Stimulated activated CD4-positive, alpha-beta T cell treated with anti-CD3 and anti-CD28 coated beads, Interleukin-1b, Interleukin-23, amount 100 ng/mL, for 24 hours (primary cell): ENCODE data around the gene CDH23.

Experiments used
- DNase-seq, 4 experiments: peaks; one replicate each; pipeline ENCODE4 v3.0.0-alpha.2; 2020; ENCODE audit warnings: low read depth in 4 of 4, low spot score in 1 of 4

CDH23 gene

DNA sequence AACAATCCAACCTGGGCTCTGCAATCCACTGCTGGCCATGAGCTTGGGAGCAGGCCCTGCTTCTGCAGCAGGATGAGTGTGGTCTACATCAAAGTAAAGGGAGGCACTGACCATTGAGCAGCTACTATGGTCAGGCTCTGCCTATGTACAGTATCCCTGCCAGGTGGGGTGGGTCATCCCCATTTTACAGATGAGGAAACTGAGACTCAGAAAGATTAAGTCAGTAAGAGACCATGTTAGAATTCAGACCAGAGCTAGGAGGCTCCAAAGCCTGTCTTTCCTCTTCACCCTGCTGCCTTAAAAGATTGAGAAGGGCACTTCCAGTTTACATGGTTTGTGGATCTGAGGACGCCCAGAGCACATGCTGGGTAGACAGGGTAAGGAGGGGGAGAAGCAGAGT is 27.1 kb upstream of the CDH23 start:
- DNase-seq: no peak

DNA sequence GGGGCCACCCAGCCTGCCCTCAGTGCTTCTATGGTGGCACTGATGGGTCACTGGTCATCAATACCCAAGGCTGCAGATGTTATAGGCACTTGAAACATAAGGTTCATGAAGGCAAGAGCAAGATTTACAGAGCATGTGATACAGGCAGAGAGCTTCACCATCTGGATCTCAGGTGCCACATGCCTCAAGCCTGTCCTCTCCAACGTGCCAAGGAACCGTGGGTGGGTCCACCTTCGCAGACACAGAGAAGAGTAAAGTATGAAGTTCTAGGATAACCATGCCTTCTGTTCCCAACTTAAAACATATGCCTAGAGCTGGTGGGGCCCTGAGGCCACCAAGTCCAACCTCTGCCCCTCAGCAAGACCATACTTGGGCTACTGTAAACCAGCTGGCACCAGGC is 26.7 kb upstream of the CDH23 start:
- no peak for DNase-seq

DNA sequence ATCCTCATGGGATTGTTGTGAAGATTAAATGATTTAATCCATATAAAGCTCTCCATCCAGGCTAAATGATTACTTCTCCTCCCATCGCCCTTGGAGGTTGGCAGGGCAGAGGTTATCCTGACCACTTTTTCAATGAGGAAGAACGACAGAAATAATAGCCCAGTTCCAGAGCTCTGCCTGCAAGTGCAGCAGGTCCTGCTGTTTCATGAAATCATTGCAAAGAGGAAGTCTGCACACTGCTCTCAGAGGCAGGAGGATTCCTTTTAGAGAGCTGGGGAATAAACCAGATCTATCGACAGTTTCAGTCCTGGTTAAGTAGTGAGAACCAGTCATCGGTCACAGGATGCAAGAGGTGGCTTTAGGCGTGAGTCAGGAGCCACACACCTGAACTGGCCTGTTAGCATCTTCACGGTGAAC is 25.0 kb upstream of the CDH23 start:
- no peak for DNase-seq

DNA sequence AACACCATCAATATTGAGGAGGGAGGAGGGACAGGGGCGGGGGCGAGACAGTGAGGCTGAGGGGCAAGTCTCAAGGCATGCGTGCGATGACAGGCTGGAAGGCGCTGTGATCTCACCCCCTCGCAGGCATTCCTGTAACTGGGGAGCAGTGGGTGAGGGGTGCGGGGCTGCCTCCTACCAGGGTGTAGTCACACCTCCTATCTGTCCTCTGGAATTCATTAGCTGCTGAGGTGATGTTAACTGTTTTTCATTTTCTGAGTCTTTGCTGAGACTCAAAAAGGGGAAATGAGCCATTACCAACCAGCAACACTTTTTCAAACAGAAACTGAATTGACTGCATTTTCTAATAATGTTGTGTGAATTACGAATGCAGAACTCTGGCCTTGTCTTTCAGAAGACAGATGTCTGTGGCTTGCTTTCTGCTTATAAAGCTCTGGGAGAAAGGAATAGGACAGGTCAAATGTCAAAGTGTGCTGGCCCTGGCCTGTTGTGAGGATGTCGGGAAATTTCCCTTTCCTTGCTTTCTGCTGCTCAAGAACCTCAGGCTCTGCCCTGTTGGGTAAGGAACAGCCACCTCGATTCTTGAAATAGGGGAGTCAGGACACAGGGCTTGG is 23.7 kb upstream of the CDH23 start:
- DNase-seq: no peak

DNA sequence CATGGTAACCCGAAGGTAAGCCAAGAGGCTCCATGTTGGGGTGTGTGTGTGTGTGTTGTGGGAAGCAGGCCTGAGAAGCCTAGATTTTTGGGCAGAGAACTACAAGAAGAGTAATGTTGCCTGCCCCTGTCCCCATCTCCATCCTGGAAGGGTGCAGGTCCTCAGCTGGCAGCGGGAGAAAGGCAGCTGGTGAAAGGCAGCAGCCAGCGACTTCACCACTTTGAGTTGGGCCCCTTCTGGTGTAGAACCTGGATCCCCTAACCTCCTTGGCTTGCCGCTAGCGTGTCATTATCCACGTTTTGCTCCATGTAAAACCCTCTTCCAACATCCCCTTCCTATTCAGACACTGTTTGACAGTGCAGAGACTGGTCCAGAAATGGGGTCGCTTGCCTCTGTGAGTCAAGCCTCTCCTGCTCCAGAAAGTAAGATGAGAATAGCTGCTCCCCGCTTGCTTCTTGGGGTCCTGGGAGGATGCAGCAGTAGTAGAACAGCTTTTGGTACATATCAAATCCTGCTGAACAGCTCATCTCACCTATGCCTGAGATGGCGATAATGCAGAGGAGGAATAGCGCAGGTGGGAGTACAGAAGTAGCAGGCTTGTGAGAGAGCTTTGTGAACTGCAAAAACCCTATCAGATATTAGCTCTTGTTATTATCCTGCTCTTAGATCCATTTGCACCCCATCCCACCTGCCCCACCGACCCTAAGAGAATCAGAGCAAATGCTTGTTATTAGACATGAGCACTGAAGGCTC is 22.1 kb upstream of the CDH23 start:
- DNase-seq: no peak

DNA sequence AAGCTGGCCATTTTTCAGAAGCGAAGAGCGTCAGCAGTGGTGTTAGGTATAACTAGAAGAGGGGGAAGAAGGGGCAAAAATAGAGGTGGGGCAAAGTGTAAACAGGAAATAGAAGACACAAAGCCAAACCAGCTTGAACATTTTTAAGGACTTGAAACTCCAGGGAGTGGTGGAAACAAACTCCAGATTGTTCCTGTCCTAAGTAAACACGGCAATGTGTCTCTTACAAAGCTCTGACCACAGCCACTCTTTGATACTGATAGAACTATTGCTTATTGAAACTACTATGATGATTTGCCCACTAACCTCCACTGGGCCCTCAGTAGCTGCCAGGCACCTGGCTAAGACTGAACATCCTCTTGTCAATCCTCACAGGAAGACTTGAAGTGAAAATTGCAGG is 20.8 kb upstream of the CDH23 start:
- no peak for DNase-seq

DNA sequence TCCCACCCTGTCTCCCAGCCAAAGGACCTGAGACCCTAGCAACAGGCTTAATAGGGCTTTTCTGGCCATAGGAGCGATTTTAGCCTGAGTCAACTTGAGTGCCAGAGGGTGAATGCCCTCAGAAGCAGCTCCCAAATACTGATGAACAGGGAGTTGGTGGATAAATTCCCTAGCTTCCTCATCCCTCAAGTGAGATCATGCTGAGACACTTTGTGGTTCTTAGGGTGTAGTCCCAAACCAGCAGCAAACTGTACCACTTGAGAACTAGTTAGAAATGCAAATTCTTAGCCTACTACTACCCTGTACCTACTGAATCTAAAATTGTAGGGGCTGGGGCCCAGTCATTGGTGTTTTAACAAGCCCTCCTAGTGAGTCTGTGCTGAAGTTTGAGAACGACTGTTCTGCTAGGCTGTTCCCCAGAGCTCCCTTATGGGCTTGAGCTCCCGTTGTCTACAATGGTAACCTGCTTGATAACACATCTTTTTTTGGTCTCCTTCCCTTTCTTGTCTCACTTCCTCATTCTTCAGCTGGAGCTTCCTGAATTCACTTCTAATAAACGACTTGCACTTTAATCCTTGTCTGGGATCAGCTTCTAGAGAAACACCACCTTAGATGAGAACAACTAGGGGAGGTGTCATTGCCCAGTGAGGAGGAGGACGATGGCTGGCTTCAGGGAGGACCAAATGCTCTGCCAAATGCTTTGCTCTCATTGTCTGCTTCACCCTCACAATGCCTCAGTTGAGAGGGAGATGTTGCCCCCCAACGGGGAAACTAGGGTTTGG is 18.2 kb upstream of the CDH23 start:
- DNase-seq: no peak

DNA sequence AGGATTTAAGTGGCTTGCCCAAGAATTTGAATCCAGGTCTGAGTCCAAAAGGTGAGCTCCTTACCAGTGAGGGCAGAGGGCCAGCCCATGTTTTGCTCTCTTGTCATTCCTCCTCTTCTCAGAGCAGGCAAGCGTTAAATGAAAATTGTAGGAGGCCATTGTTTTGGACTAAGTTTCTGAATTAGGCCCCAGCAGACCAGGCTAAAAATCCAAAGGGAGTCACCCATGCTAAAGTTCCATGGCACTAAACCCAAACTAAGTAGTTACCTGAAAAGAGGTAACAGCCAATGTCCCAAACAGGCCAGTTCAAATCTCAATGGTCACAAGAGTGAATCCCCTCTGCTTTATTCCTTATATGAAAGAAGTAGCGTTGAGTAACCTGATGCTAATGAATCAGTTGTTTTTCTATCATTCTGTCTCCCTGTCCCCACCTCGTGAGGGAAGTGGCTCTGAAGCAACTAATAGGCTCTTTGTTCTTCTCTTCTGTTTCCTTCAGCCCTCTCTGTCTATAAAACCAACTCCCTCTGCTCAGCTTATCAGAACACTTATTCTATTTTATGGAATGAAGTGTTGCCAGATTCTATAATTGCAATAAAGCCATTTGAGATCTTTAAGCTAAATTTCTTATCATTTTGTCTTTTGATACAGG is 17.5 kb upstream of the CDH23 start:
- DNase-seq: no peak

DNA sequence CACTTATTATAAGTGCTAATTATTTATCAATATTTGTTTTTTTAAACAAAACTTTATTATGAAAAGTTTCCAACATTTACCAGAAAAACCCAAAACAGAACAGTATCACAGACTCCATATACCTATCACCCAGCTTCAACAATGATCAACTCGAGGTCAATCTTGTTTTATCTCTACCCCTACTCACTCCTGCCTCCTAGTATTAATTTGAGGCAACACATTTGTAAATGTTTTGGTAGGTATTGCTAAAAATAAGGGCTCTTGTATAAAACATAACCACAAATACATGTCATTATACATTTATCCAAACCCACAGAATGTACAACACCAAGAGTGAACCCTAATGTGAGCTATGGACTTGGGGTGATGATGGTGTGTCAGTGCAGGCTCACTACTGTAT is 15.9 kb upstream of the CDH23 start:
- DNase-seq: no peak

DNA sequence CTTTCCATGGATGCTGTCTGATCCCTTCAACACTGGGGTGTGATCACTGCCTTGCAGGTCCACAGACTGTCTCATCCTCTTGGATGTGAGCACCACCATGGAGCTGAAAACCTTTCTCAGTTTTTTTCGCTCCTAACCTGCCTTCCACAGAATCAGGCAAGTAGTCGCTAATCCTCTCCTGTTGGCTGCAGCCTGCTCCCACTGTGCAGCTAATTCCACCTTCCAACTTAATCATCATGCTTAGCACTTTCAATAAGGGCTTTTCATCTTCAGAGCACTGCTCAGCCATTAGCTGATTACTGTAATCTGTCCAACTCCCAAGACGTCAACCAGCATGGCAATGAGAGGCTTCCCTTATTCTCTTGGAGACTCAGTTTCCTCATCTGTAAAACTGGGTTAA is 15.1 kb upstream of the CDH23 start:
- no peak for DNase-seq

DNA sequence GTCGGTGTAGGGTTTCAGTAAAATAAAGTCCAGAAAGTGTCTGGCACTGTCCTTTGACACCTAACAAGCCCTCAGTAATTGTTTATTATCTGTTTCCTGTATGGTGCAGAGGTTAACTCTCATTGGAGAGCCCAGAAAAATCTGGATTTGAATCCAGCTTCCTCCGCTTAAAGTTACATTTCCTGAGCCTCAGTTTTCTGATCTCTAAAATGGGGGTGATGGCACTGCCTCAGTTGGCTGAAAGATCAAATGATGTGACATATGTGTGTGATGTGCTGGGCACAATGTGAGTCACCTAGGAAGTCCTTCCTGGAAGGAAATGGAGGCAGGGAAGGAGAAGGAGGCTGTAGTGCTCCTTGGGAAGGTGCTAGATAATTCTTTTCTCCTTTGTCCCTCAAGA is 14.7 kb upstream of the CDH23 start:
- no peak for DNase-seq

DNA sequence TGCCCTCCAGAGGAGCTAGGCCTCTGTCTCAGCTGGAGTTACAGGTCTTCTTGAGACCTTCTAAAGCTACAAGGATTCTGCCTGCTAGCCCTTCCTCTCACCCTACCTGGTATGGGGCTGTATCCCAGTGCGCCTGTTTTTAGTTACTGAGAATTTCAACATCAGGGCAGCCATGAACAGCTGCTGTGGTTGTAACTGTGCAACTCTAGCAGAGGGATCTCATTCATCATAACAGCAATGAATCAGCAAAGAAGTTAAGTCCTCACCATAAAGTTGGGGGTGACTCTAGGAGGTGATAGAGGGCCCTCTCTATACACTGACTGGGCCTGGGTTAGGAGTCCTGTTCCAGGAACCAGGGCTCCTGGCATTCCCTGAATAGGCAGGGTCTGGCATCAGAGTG is 14.0 kb upstream of the CDH23 start:
- DNase-seq: no peak

DNA sequence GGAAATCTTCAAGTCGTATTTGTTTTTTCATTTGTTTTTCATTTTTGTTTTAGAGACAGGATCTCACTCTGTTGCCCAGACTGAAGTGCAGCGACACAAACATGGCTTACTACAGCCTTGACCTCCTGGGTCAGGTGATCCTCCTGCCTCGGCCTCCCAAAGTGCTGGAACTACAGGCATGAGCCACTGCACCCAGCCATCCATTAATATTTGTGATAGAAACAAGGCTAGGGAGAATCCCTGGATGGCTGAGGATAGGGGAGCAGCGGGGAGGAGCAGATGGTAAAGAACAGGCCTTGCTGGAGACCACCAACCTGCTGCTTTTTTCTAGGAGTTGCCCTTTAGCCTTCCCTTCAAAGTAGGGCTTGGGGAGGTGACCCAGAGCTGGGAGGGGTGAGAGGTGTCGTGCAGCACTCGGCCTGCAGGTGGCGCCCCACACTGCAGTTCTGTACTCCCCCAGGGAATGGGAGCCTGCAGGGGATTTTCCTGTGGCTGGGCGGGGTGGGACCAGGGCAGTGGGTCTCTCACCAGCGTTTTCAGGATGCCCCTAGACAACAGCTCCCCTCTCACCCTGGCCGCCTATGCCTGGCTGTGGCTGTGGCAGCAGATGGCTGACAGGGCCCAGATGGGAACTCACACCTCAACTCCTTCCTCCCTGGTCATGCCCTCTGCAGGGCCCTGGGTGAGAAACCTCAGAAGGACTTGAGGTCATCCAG is 12.6 kb upstream of the CDH23 start:
- DNase-seq: peak; percentile 28 to 74 (median 65)

DNA sequence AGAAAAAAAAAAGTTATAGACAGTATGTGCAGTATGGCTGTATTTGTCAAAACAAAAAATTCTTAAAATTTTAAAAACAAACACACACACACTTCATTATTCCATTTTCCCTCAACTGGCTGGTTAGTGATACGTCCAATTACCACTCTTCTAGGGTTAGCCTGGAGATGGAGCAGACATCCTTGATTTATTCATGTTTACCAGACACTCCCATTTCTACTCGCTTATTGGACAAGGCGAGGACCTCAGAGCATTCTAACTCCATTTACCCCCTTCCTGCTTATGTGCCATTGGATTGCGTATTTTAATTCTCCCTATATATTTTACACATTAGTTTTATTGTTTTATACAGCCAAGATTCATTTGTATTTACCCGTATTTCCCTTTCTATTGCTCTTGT is 8.5 kb upstream of the CDH23 start:
- no peak for DNase-seq

DNA sequence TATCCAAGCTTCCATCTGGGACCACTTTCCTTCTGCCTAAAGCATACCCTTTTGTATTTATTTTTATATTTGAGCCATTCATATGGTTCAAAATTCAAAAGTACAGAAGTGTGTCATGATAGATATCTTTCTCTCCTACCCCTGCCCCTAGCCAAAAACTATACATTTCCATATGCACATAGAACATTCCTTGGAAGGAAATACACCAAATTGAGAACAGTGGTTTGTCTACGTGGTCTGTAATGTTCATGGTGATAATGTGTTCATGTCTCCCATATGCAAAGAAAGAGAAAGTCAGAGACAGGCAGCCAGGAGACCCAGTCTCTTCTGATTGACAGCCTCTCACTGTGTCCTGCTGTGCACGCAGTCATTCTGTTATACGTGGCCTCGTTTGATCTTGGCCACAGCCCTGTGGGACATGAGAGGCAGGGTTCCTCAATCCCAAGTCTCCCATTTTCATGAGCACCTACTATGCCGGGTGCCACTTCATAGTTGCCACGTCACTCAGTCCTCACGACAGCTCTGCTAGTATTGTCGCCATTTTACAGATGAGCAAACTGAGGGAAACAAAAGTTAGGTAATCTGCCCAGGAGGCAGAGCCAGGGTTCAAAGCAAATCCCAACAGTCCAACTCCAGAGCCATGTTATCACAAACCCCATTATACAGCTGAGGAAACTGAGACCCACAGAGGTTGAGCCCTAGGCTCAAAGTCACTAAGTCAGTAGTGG is 8.0 kb upstream of the CDH23 start:
- no peak for DNase-seq

DNA sequence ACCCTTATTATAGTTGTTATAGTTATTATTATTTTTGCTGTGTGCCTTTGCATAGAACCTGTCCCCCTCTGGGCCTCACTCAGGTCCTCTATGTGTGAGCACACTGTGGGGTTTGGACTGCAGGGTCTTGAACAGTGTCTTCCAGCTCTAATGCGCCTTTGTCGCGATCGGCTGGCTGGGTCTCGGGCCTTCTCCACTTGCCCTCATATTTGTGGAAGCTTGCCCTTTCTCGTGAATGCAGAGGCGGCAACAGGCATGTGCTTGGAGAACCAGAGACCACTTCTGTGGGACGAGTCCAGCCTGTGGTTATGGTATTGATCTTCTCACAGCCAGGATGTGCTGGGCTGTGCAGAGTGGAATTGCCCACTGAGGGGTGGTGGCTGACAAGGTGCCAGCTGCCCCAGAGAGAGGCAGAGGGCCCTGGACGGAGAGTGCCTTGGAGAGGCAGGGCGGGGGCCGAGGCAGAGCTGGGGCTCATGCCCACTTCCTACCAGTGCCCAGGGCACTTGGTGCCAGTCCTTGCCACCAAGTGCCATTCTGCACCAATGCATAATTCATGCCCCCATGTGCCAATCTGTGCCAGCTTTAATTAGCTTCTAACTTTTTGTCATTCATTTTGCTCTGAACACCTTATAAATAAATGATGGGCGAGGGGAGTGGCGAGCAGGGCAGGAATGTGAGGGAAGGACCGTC is 6.8 kb upstream of the CDH23 start:
- no peak for DNase-seq

DNA sequence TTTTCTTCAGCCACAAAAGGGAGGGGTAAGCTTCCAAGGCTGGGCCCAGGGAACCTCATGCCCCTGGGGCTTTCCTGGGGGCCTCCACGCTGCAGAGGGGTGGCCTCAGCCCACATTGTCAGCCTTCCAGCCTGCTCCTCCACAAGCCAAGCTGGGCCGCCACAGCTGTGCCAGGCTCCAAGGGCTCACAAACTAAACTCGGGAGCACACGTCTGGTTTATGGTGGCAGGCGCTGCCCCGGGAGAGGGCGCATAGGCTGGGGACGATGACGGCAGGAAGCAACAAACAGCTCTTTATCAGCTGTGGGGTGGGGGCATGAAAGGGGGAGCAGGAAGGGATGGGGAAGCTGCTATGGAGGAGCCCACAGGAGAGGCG is 6.3 kb upstream of the CDH23 start:
- no peak for DNase-seq

DNA sequence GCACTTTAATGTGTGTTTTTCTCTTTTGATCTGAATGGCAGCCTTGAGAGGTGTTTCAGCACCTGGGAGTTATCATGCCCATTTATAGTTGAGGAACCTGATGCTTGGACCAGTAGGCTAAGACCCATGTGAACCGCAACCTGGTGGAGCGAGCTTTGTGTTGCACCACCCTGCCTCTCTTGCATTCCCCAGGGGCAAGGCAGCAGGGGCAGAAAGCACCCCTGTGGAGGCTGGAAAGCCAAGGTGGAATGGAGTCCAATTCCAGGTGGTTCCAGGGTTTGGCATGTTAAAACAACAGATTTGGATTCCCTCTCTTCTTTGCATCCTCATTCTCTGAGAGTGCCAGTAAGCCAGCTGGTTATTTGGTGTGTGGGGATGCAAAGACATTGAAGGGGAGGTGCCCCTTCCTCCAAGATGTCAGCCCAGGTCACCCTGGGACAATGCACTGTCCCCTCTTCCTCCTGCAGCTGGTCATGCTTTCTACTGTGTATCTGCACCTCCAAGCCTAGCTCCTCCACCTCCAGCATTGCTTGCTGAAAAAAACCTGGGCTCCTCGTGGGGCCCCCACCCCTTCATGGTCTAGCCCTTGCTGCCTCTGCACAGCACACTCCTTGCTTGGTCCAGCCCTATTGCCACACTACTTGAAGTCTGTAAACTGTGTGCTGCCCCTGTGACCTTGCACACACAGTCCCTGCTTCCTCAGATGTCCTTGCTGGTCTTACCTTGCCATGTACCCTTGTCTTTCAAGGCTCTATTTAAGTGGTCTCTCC is 5.6 kb upstream of the CDH23 start:
- no peak for DNase-seq

DNA sequence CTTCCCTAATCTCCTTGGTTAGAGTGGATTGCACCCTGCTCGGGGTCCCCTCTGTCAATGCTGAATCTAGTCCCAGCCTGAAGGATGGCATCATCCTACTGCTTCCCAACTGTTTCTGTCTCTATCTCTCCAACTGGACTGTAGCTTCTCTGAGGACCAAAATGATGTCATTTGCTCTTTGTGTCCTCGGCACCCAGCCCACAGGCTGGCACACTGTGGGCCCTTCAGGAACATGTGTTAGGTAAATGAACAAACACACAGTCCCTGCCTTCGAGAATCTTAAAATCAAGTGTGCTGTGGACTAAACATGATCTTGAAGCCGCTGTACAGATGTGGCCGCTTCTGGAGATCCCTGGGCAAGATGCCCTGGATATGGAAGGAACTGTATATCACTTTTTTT is 5.0 kb upstream of the CDH23 start:
- no peak for DNase-seq
